Uterus (tissue), 4 donors: ENCODE results near the gene GPR171. TPM values are rescaled to one million over a fixed set of nuclear protein-coding genes. Genes with fewer than 3 reads are reported as not detected.

Experiments
- DNase-seq, 2 donors: peaks; one replicate each; pipeline ENCODE4 v3.0.0-alpha.2; 2019 to 2020
- H3K27ac ChIP-seq, 2 donors: fragments of 200-600 bp; sonication (generic); 1 replicate in 1 of 2; 2 replicates in 1 of 2; pipeline ENCODE4 v1.5.1; 2016 to 2018
- H3K27me3 ChIP-seq, 2 donors: fragments of 200-600 bp; sonication (generic); one replicate each; pipeline ENCODE4 v1.5.1; 2018 to 2019; ENCODE audit warnings: control low read depth in 1 of 2
- H3K36me3 ChIP-seq, 2 donors: fragments of 200-600 bp; sonication (generic); one replicate each; pipeline ENCODE4 v1.5.1; 2019; ENCODE audit warnings: control low read depth in 1 of 2
- H3K4me1 ChIP-seq, 2 donors: fragments of 200-600 bp; sonication (generic); one replicate each; pipeline ENCODE4 v1.5.1; 2018 to 2019; ENCODE audit warnings: control low read depth in 1 of 2
- H3K4me3 ChIP-seq, 2 donors: fragments of 200-600 bp; sonication (generic); 1 replicate in 1 of 2; 2 replicates in 1 of 2; pipeline ENCODE4 v1.5.1; 2018 to 2019; ENCODE audit warnings: mild to moderate bottlenecking in 1 of 2
- H3K9me3 ChIP-seq, 2 donors: fragments of 200-600 bp; sonication (generic); one replicate each; pipeline ENCODE4 v1.5.1; 2019; ENCODE audit warnings: control low read depth in 1 of 2
- POLR2A ChIP-seq, 2 donors: fragments of 450-650 bp; IDR thresholded peaks; one replicate each; pipeline ENCODE4 v1.6.1; 2016; ENCODE audit warnings: antibody characterized with exemption in 2 of 2, mild to moderate bottlenecking in 1 of 2, moderate library complexity in 1 of 2
- intact Hi-C: fragments of 100-400 bp; cut with DNase I; formaldehyde crosslinking; loops from one replicate; pipeline ENCODE4 v1.15.1; 2023; ENCODE audit warnings: low total_unique reads
- total RNA-seq, 4 donors: library from RNA; depleted of rRNA in 3 of 4; stranded (reverse); fragments of >200 nt in 3 of 4; gene quantifications; one replicate each; pipeline versions ENCODE4 v1.1.0 to v1.2.4, GENCODE V29; 2014 to 2023
- TF ChIP-seq, protein P1 (sequence below), 4 experiments: fragments of 200-600 bp in 2 of 4; fragments of 450-650 bp in 2 of 4; sonication (generic) in 2 of 4; IDR thresholded peaks; one replicate each; pipeline ENCODE4 v1.5.1; 2016 to 2019; ENCODE audit warnings: antibody characterized with exemption in 4 of 4, mild to moderate bottlenecking in 2 of 4, moderate library complexity in 1 of 4
- donor health status: DM: yes; HTN: yes; CAD: no.

Gene GPR171
- total RNA-seq, 4 donors from 2014 or later, result 0.34 to 0.48 TPM; not detected in 2

DNA sequence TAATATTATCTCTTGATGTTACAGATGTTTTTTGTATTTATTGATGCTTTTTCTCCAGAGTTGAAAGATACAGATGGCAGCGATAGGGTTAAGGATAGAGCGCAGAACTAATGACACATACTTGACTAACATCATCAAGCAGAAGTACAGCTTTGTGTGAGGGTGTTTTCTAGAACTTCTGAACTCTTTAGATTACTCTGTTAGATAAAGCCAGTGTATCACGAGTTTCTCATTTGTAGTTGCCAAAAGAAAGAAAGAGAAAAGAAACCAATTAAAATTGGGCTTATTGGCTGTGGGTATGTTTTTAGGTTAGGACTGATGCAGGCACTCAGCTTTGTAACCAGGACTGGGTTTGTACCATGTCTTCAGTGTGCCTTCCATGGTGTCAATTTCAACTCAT, 6.6 kb upstream of the GPR171 start:
- no peaks in the 10 kb centered on the region for H3K27me3 ChIP-seq
- no peak overlapping the region for H3K27ac ChIP-seq
- no peaks in the 10 kb centered on the region for H3K9me3 ChIP-seq
- no peak for DNase-seq
- TF ChIP-seq, protein P1, sequence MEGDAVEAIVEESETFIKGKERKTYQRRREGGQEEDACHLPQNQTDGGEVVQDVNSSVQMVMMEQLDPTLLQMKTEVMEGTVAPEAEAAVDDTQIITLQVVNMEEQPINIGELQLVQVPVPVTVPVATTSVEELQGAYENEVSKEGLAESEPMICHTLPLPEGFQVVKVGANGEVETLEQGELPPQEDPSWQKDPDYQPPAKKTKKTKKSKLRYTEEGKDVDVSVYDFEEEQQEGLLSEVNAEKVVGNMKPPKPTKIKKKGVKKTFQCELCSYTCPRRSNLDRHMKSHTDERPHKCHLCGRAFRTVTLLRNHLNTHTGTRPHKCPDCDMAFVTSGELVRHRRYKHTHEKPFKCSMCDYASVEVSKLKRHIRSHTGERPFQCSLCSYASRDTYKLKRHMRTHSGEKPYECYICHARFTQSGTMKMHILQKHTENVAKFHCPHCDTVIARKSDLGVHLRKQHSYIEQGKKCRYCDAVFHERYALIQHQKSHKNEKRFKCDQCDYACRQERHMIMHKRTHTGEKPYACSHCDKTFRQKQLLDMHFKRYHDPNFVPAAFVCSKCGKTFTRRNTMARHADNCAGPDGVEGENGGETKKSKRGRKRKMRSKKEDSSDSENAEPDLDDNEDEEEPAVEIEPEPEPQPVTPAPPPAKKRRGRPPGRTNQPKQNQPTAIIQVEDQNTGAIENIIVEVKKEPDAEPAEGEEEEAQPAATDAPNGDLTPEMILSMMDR (IDR thresholded peaks at IDR 0.05), result no peak
- TF ChIP-seq POLR2A (IDR thresholded peaks at IDR 0.05), result no peak
- H3K4me1 ChIP-seq, result no peaks in the 10 kb centered on the region
- H3K36me3 ChIP-seq, result no peaks in the 10 kb centered on the region
- intact Hi-C loops, result no loop called here
- H3K4me3 ChIP-seq, result no peak overlapping the region

DNA sequence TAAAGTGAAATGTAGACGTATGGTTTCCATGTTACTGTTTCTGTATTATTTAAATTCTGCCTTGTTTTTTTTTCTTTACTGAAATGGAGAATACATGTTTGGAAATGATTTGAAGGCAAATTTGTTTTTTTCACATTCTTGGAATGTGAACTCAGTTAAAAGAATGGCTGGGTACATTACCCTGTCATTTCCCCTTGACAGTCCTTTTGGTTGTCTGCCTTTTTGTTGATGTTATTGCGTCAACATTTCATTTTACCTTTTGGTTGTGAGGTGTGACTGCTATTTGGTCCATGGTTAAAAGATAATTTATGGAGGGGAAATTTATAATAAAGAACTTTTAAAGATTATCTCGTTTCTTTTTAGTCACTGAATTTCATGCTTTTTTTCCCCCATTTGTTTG, 3.2 kb upstream of the GPR171 start:
- no peaks in the 10 kb centered on the region for H3K9me3 ChIP-seq
- intact Hi-C loops, result no loop called here
- H3K4me3 ChIP-seq, result no peak overlapping the region
- no peaks in the 10 kb centered on the region for H3K4me1 ChIP-seq
- no peaks in the 10 kb centered on the region for H3K36me3 ChIP-seq
- H3K27me3 ChIP-seq, result no peaks in the 10 kb centered on the region
- no peak overlapping the region for H3K27ac ChIP-seq
- TF ChIP-seq, protein P1 (IDR thresholded peaks at IDR 0.05), result no peak
- TF ChIP-seq POLR2A (IDR thresholded peaks at IDR 0.05), result no peak
- DNase-seq, result no peak

DNA sequence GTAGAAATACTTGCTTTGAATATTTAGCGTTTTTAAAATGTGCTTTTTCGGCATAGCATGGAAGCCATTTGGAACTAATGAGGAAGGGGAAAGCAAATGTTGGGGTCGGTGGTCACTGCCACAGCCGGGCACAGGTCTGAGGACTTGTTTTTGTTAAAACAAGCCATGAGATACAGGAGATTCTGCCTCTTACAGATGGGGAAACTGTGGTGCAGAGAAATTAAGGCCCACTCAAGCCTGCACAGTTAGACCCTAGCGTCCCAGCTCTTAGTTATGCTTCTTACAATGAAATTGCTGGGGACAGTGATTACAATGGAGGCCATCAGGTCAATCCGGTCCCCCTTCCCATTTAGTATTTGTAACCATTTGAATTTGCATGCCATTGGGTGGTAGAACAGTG, 2.5 kb upstream of the GPR171 start:
- intact Hi-C loops, result no loop called here
- Histone ChIP-seq H3K27me3 (no peaks in the 10 kb centered on the region), H3K4me1 (no peaks in the 10 kb centered on the region), H3K27ac (no peak overlapping the region), H3K4me3 (no peak overlapping the region), H3K36me3 (no peaks in the 10 kb centered on the region), H3K9me3 (no peaks in the 10 kb centered on the region)
- DNase-seq, result no peak
- TF ChIP-seq POLR2A (IDR thresholded peaks at IDR 0.05), result no peak

- Histone ChIP-seq H3K27ac (no peak overlapping the region), H3K9me3 (no peaks in the 10 kb centered on the region), H3K36me3 (no peaks in the 10 kb centered on the region), H3K4me1 (no peaks in the 10 kb centered on the region), H3K4me3 (no peak overlapping the region), H3K27me3 (no peaks in the 10 kb centered on the region)
- DNase-seq, result no peak
- intact Hi-C loops, result no loop called here
- TF ChIP-seq, protein P1 (IDR thresholded peaks at IDR 0.05), result no peak
- no peak for TF ChIP-seq POLR2A (IDR thresholded peaks at IDR 0.05)
Observed at GRCh38 chr3:151204530-151205402, 1.8 kb upstream of the GPR171 start.

- Histone ChIP-seq H3K4me1 (no peaks in the 10 kb centered on the region), H3K36me3 (no peaks in the 10 kb centered on the region), H3K9me3 (no peaks in the 10 kb centered on the region), H3K27me3 (no peaks in the 10 kb centered on the region), H3K27ac (no peak overlapping the region), H3K4me3 (no peak overlapping the region)
- no peak for TF ChIP-seq POLR2A (IDR thresholded peaks at IDR 0.05)
- TF ChIP-seq, protein P1 (IDR thresholded peaks at IDR 0.05), result no peak
- no peak for DNase-seq
- intact Hi-C loops, result no loop called here
Observed at GRCh38 chr3:151201051-151201730, 1.8 kb downstream of the GPR171 start.
